ENCODE results near the gene CLSTN2. TPM values are rescaled to one million over a fixed set of nuclear protein-coding genes. Genes with fewer than 3 reads are reported as not detected.

CLSTN2 gene
- total and polyA plus RNA-seq, 2 of the 13 experiments (the other 11 are each of a cell fraction or from before 2014, with no cell fraction given), result not detected

- in situ Hi-C loops (cut with HindIII; ENCODE audit: extremely low pct_ligation_motif_present, low pct_unique_long_range_greater_than_20kb) (no loop called here), intact Hi-C loops (cut with micrococcal nuclease; ENCODE audit: unreplicated experiment) (no loop called here)
- WGBS (ENCODE audit: low lambda C conversion rate), result 26% methylated on average over 3 of the region's 3 CpGs
- H3K4me2 ChIP-seq (ENCODE audit: low read depth, low read length), result no peak overlapping the region
- no peaks in the 10 kb centered on the region for H4K20me1 ChIP-seq (ENCODE audit: insufficient read depth, low read length)
- H2AFZ ChIP-seq (ENCODE audit: low read length), result no peak overlapping the region
- DNase-seq (ENCODE audit: low spot score), result no peak
- no peak for FAIRE-seq
- H3K4me1 ChIP-seq (ENCODE audit: insufficient read depth, low read length), result no peaks in the 10 kb centered on the region
- no peak for ATAC-seq
- ChIA-PET CTCF (ENCODE audit: low intra/inter-chr PET ratio, low total read pairs) (no interaction called here), POLR2A (no interaction called here)
- H3K27me3 ChIP-seq (ENCODE audit: control insufficient read depth in 1 of 2, insufficient read depth in 2 of 2, low read length in 2 of 2), result no peaks in the 10 kb centered on the region; a peak in 1 of 5 replicates
- no TSS peak for BruUV-seq (replicated peaks)
- no peaks in the 10 kb centered on the region for H3K79me2 ChIP-seq (ENCODE audit: insufficient read depth, low read length)
- no peak for TF ChIP-seq CENPX (CRISPR knock-in tag; IDR thresholded peaks at IDR 0.05)
- no peak for TF ChIP-seq NBN (conservative IDR thresholded peaks at IDR 0.05)
- no peak for TF ChIP-seq ZFP41 (CRISPR knock-in tag; IDR thresholded peaks at IDR 0.05; ENCODE audit: borderline replicate concordance)
- TF ChIP-seq AHDC1 (CRISPR knock-in tag; IDR thresholded peaks at IDR 0.05; ENCODE audit: borderline replicate concordance), result no peak
- TF ChIP-seq ZKSCAN8 (CRISPR knock-in tag; IDR thresholded peaks at IDR 0.05; ENCODE audit: borderline replicate concordance), result no peak
- no peak for TF ChIP-seq ZNF282 (IDR thresholded peaks at IDR 0.05; ENCODE audit: partially characterized antibody)
- TF ChIP-seq ATF1 (CRISPR knock-in tag; IDR thresholded peaks at IDR 0.05), result no peak
- no peak for TF ChIP-seq TCF7 (IDR thresholded peaks at IDR 0.05; ENCODE audit: low read depth)
- TF ChIP-seq DMAP1 (CRISPR knock-in tag; IDR thresholded peaks at IDR 0.05), result no peak
- TF ChIP-seq HNF4G (IDR thresholded peaks at IDR 0.05; ENCODE audit: borderline replicate concordance, low read depth, low read length), result no peak
- TF ChIP-seq HNF4G (CRISPR knock-in tag; IDR thresholded peaks at IDR 0.05; ENCODE audit: borderline replicate concordance, low read depth), result no peak
- no peaks in the 10 kb centered on the region for H3K36me3 ChIP-seq (replicated peaks in 1 of 2; ENCODE audit: control insufficient read depth in 1 of 2, insufficient read depth in 2 of 2, low read length in 2 of 2)
- no peak overlapping the region for H3K9ac ChIP-seq (ENCODE audit: insufficient read depth, low read depth, low read length)
- no peaks in the 10 kb centered on the region for H3K9me3 ChIP-seq (ENCODE audit: low read length)
- H3K27ac ChIP-seq (ENCODE audit: extremely low read length, insufficient read depth, low read length), result no peak overlapping the region
- H3K4me3 ChIP-seq (replicated peaks in 1 of 3; ENCODE audit: insufficient read depth in 1 of 3, low read depth in 2 of 3, low read length in 3 of 3), result no peak overlapping the region
These were observed 161.1 kb downstream of the CLSTN2 start for GRCh38 chr3:140096037-140096436.
